HG03342 (cell line): ENCODE measurements around the gene TMEM151B.
"Not testable (repeated sequence)": the region's sequence is repeated elsewhere in the genome, so short reads cannot be mapped to it uniquely, and the experiment has no call there.

Experiments used
- ATAC-seq: cut with Tn5 transposase; IDR thresholded peaks from one replicate; pipeline ENCODE4 v1.9.1; 2021; ENCODE audit warnings: mild to moderate bottlenecking, moderate library complexity; ENCODE audit not compliant: unreplicated experiment

TMEM151B gene

GRCh38 chr6:44269921-44270525 lies at the start of gene TMEM151B:
TMEM151B (plus strand) TSS chr6:44270450; CDS start chr6:44270743, 293 bp downstream.
- ATAC-seq, result no peak

- ATAC-seq, result no peak
Observed at GRCh38 chr6:44220913-44221290, 49.3 kb upstream of the TMEM151B start.

DNA sequence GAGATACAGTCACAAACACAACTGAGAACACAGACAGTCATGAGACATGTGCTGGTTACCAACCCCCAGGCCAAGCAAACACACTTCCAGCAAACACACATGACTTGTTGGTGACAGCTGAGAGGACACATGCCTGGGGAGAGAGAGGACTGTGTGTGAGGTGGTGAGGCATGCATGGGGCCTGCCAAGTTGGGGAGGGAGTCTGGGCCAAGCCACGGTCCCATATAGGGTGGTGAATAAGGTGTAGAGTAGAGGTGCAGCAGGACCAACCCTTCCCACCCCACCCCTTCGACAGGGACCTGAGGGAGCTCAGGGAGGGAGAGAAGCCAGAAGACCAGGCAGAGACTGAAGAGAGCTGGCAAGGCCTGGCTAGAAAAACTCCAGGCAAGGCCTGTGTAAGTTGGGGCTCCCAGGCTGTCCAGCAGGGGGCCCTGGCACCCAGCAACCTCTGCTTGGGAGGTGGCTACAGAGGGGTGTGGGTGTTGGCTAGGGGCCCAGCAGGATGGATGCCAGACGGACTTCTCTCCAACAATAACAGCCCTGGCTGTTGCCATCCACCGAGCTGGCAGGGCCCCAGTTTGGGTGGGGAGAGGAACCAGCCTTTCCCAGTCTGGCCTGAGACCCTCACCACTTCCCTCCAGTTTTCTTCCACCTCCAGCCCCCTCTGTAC lies 48.8 kb upstream of the TMEM151B start:
- ATAC-seq, result peak; percentile 51

- no peak for ATAC-seq
Observed at GRCh38 chr6:44221961-44222335, 48.3 kb upstream of the TMEM151B start.

- ATAC-seq, result peak; percentile 3
Observed at GRCh38 chr6:44222486-44223318, 47.5 kb upstream of the TMEM151B start.

DNA sequence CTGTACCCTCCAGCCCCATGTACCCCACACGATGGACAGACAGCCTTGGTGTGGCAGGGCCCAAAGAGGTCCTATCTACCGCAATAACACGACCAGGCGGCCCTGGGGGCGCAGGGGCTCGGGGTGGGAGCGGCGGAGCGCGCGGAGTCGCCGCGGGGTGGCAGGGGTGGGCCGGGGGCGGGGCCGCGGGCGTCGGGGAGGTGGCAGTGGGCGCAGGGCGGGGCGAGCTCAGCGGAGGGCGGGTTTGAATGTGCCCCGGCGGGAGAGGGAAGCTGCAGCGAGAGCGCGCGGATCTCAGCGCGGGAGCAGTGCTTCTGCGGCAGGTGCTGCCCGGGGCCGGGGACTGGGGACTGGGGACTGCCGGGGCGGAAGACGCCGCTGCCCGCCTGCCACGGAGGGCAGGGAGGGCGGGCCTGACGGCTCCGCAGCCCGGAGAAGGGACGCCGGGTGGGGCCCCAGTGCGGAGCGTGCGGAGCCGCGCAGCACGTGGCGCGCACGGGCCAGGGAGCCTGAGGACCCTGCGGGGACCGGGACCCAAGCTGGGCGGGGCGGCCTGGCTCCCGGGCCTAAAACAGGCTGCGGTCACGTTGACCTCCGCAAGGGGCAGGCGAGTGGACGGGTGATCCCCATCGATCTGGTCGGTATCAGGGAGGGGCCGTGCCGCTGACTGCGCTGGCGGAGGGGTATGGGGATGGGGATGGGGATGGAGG lies 46.8 kb upstream of the TMEM151B start, which contains the start of gene SLC29A1:
SLC29A1 (plus strand) TSS at position 277 of the 710 bp plus-strand sequence. CDS start 3,719 bp downstream, outside the sequence.
- ATAC-seq, result peak; percentile 32

DNA sequence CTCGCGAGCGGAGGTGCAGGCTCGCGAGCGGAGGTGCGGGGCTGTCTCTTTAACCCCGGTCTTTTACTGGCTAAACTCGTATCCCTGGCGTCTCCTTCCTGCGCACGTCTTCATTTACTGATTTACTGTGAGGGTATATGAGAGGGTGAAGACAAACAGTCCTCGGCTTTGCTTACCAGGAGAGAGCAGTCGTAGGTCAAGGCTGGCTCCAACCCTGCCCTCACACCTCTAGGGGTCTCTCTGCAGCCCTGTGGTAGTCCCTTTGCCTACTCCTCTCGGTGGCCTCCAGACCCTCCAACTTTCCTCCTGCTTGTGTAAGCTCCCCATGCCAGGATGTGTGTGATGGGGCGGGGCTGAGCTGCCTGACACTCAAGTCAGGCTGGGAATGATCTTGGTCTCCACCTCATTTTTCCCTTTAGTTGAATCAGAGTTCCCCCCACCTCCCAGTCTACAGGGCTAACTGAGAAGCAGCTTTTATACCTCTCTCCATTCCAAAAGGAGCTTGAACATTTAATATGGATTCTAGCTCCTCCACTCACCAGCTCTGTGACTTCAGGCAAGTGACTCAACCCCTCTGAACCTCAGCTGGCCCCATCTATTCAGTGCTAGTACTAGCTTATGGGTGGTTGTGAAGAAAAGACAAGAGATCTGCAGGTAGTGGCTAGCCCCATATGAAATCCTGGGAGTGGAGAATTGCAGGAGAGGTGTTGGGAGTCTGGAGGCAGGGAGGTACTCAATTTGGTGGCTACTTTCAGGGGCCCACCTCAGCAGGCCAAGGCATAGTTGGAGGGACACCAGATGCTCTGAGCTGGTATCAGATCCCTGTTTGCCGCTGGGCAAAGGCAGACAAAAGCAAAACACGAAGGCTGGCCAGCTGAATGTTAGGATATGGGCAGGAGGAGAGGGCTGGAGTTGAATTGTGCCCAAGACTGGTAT lies 46.0 kb upstream of the TMEM151B start:
- ATAC-seq, result no peak

GRCh38 chr6:44224965-44225305 lies 45.3 kb upstream of the TMEM151B start:
- no peak for ATAC-seq

DNA sequence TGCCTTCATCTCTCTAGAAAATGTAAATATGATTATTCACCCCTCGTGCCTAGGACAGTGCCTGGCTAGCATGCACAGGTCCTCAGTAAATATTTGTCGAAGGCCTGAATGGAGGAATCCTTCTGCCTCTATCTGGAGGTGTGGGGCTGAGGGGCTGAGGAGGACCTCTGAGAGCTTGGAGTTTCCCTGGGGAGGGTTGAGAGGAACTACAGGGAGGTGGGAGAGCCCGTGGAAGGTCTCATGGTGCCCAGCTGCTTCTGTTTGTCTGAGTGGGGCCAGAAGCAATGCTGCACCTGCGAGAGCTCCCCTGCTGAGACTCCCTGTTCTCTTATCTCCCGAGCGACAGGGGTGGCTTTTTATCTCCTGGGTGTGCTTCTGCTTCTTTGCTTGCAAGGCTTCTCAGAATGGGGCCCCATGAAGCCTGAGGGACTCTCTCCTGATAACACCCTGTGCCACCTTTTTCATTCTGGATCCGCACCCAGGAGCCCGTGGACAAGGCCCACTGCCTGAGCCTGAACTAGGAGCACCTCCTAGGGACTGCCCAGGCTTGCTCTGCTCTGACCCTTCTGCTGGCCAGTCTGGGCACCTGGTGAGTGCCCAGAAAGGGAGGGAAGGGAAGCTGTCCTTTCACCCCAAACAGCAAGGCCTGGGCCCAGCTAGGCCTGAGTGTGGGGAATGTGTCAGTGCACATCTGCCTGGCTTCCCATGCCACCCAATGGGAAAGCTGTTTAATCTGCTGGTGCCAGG lies 44.5 kb upstream of the TMEM151B start:
- ATAC-seq, result no peak

DNA sequence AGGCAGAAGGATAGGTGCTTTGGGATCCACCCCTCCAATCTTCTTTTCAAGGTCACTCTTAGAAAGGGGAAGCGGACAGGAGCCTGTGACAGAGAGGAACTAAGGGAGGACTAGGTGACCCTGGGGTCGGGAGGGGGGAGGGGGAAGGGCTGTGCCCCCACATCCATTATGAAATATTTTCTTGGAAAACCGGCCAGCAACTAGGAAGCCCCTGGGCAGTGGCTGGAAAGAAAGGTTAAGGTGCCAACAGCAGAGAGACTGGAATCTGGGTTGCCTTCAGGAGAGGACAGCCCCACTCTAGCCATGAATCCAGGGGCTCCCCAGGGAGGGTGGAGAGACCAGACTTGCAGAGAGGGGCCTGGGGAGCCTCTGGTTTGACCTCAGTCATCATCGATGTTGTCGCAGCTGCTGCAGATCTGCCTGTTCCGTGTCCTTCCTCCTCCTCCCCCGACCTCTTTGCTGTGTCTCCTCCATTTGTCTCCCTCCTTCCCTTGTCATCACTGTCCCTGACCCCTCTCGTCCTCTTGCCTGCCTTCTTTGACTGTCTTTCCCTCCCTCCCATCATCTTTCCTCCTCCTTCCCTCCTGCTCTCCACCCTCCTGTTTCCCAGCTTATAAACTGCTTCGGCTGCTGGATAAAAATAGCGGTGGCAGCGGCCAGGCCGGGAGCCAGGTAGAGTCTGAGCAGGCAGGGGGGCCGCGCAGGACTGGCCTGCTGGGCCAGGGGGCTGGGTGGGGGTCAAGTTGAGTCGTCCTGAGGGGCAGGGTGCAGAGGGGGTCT lies 43.7 kb upstream of the TMEM151B start:
- ATAC-seq, result no peak

GRCh38 chr6:44227148-44227793 lies 43.0 kb upstream of the TMEM151B start:
- ATAC-seq, result no peak

DNA sequence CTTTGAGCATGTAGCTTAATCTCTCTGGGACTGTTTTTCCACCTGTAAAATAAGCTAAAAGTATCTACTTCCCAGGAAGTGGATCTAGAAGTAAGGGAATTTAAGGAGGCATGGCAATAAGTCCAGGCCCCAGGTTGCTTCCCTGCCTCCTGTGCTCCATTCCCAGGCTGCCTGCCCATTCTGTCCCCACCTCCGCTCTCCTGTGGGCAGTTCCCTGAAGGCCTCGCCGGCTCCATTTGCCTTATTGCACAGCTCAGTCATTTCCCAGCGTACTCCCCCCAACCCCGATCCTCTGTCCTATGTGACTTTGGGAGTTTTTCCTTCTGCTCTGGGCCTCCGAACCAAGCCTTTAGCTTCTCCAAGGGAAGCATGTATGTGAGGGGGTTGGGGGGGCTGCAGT lies 42.2 kb upstream of the TMEM151B start:
- no peak for ATAC-seq

DNA sequence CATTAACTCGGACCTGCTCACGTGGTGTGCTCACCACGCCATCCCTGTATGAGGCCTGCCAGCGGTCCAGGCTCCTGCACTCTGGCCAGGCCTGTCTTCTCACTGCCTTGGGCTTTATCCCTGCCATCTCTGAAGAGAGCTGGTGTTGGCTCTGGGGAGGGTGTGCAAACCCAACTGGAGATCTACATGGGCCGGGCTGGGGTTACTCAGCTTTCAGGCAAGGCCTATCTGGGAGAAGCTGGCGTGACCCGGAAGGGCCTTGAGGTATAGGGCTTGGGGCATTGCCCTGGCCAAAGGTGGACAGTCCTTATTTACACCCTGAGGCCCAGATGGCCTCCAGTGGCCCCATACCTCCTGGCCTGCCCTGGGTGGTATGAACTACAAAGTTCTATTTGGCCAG lies 41.8 kb upstream of the TMEM151B start:
- ATAC-seq, result no peak

DNA sequence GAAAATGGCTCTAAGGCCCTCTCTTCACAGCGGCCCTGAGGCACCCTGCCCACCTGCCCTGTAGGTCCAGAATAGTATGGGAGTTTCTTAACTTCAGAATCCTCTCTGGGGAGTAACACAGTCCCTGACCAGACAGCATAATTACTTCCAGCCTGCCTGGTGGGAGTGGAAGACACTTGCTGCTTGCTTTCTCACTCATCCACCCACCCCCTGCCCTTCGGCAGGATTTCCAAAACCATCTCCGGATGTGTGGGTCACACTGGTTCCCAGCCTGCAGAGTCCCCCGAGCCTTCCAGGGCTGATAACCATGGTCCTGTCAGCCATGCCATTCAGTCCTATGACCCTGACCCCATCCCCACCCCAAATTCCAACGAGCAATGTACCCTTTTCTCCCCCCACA lies 41.4 kb upstream of the TMEM151B start:
- ATAC-seq, result no peak

DNA sequence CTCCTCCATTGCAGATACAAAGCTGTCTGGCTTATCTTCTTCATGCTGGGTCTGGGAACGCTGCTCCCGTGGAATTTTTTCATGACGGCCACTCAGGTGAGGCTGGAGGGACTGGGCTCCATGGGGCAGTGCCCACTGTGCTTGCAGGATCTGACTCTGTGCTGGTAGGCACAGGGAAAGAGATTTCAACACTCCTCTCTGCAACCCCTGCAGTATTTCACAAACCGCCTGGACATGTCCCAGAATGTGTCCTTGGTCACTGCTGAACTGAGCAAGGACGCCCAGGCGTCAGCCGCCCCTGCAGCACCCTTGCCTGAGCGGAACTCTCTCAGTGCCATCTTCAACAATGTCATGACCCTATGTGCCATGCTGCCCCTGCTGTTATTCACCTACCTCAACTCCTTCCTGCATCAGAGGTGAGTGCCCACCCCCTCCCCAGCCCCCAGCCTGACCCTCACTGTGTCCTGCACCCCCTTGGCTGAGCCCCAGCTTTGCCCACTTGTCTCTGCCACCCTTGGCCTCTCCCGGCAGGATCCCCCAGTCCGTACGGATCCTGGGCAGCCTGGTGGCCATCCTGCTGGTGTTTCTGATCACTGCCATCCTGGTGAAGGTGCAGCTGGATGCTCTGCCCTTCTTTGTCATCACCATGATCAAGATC lies 40.7 kb upstream of the TMEM151B start:
- ATAC-seq, result no peak

DNA sequence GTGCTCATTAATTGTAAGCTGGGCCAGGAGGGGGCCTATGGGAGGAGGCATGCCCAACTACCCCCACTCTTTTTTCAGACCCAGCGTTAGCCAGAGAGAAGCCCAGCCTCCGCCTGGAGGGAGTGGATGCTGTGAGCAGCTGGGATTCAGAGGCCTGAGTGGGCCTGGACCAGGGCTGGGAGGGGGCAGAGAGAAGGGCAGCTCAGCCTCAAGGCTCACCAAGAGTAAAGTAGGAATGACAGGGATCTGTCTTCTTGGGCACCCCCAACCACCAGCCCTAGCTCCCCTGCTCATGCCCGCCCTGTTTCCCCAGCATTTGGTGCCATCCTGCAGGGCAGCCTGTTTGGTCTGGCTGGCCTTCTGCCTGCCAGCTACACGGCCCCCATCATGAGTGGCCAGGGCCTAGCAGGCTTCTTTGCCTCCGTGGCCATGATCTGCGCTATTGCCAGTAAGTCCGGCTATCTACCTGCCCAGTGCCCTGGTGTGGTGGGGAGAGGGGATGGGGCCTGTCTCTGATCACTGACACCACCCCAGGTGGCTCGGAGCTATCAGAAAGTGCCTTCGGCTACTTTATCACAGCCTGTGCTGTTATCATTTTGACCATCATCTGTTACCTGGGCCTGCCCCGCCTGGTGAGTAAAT lies 40.1 kb upstream of the TMEM151B start:
- no peak for ATAC-seq

GRCh38 chr6:44231426-44231825 lies 38.8 kb upstream of the TMEM151B start:
- ATAC-seq, result not testable (repeated sequence)
